HUES48 (cell line): Measurements from ENCODE around the gene PDK2.
A peak's percentile ranks its signal among the peaks of the same experiment; 100 is the strongest.

Experiments used
- H3K27ac ChIP-seq: one replicate; pipeline ENCODE4 v1.7.0; 2013; ENCODE audit warnings: low read depth, low read length, inconsistent platforms
- H3K27me3 ChIP-seq: 2 replicates; pipeline ENCODE4 v1.6.1; 2013; ENCODE audit warnings: mild to moderate bottlenecking, low read length; ENCODE audit not compliant: control insufficient read depth, insufficient read depth
- H3K36me3 ChIP-seq: 2 replicates; pipeline ENCODE4 v1.6.1; 2013; ENCODE audit warnings: low read length; ENCODE audit not compliant: control insufficient read depth, insufficient read depth
- H3K4me1 ChIP-seq: 2 replicates; pipeline ENCODE4 v1.6.1; 2013; ENCODE audit warnings: mild to moderate bottlenecking, low read length; ENCODE audit not compliant: control insufficient read depth, insufficient read depth
- H3K4me3 ChIP-seq: 2 replicates; pipeline ENCODE4 v1.5.1; 2013; ENCODE audit warnings: mild to moderate bottlenecking, low read depth, low read length
- H3K9ac ChIP-seq: 2 replicates; pipeline ENCODE4 v1.6.1; 2013; ENCODE audit warnings: mild to moderate bottlenecking, low read depth, low read length, moderate library complexity
- H3K9me3 ChIP-seq: 2 replicates; pipeline ENCODE4 v1.6.1; 2013; ENCODE audit warnings: low read length; ENCODE audit not compliant: control insufficient read depth, insufficient read depth

The PDK2 gene

DNA sequence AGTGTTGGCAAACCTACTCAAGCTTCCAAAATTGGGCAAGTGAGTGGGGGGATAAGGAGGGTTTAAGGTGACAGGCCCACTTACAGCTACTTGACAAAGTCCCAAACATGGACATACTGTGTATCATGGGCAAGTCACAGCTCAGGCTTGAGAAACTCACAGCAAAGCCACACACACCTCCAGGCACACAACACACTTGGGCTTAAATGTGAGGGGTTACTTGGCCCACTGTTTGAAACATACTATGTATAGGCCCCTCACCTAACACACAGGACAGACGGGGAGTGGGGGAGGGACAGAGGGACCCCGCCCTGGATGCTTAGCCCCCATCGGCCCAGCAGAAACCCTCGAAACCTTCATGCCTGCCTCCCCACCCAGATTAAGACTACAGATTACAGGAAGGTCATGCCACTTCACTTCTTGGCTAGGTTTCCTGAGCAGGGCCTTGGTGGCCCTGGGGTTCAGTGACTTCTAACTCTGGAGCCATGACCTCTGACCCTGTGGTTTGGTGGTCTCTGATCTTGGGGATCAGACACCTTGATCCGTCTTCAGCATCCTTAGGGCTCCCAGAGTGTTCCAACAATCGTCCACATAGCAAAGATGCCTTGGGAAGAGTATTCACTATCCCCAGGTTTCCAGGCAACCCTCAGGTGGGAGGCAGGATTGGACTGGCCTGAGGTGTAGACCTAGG lies 37.1 kb downstream of the PDK2 start:
- Histone ChIP-seq H3K9ac (no peak overlapping the region), H3K4me1 (peaks cover 28% of the 10 kb centered on the region), H3K27me3 (peaks cover 25% of the 10 kb centered on the region), H3K36me3 (no peaks in the 10 kb centered on the region; the same call in 1 of the 2 replicates), H3K4me3 (no peak overlapping the region), H3K27ac (peak overlapping the region; percentile 16), H3K9me3 (no peaks in the 10 kb centered on the region)

DNA sequence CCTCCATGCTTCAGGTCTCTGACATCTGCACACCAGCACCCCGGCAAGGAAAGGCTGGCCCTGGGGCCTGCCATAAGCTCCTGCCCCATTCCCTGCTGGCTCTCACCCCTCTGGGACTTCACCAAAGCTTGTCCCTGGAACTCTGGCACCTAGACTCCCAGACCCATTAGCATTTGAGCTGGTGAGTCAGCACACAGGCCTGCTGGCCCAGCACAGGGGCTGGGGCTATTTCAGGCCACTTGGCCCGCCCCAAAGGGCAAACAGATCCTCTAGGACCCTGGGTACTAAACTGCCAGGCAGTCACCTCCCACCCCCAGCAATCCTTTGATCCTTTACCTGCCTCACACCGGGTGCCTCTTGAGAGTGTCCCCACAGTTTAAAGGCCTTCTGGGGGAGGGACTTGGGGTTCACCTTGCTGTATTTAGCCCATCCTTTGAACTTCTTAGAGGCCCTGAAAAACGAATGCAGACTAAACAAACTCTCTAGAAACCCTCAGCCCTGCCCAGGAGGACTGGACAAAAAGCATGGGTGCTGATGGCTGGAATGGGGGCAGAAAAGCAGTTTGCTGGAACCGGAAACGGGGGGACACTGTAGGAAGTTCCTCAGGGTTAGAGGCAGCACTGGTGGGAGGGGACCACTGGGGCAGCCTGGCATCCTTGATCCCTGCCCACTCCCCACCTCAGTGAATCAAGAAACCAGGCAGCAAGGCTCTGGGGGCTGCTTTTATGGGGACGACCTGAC lies 38.0 kb downstream of the PDK2 start:
- peak overlapping the region; percentile 16 for H3K27ac ChIP-seq
- no peak overlapping the region for H3K9ac ChIP-seq
- H3K4me1 ChIP-seq: peaks cover 21% of the 10 kb centered on the region
- no peaks in the 10 kb centered on the region for H3K9me3 ChIP-seq
- peaks cover 3% of the 10 kb centered on the region for H3K36me3 ChIP-seq
- H3K4me3 ChIP-seq: no peak overlapping the region
- peaks cover 25% of the 10 kb centered on the region for H3K27me3 ChIP-seq

DNA sequence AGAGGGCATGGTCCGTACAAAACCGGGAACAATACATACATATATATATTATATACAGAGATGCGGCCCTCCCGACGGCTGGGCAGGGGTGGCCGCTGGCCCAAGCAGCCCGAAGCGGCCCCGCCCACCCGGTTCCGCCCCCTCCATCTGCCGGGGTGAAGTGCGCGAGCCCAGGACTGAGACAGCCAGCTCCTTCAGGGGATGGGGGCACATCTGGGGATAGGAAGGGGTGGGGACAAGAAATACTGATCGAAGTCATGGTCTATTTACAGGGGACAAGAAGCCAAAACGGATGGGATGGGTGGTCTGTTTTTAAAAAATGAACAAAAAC lies 38.6 kb downstream of the PDK2 start:
- no peaks in the 10 kb centered on the region for H3K9me3 ChIP-seq
- H3K27ac ChIP-seq: no peak overlapping the region
- peaks cover 21% of the 10 kb centered on the region for H3K4me1 ChIP-seq
- H3K9ac ChIP-seq: no peak overlapping the region
- peaks cover 8% of the 10 kb centered on the region for H3K36me3 ChIP-seq
- peaks cover 25% of the 10 kb centered on the region for H3K27me3 ChIP-seq
- no peak overlapping the region for H3K4me3 ChIP-seq

DNA sequence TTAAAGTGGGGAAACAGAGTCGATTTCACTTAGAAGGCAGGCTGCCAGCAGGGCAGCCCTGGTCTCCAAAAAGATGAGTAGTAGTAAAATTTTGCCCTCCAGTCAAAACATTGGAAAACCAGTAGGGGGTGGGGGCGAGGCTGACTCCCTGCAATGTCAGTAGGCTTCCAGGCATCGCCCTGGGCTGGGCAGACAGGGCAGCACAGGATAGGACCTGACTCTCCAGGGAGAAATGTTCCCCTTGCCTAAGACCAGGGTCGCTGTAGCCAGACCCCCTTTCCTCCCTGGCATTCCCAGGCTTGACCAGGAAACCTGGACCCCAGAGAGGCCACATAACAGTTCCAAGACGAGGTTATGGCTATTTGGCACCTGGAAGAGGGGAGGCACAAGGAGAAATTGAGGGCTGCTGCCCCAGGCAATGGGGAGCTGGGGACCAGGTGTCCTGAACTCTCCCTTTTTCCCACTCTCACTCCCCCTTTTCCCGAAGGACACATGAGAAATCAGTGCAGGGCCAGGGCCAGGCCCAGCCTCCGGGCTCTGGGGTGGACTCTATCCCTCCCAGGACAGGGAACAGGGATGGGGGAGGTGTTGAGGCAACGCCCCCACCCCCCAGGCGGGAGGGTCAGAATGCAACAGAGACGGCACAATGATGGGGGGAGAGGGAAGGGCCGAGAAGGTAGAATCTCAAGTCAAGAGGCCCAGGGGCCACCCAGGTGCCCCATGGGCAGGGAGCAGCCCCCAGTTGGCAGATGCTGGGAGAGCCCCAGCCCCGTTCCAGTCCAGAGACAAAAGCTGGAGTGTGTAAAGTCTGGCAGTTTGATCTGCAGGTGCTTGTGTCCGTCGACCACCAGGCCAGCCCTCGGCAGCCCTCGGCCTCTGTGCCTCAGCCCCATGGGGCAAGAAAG lies 39.3 kb downstream of the PDK2 start:
- peaks cover 13% of the 10 kb centered on the region for H3K36me3 ChIP-seq
- H3K9me3 ChIP-seq: no peaks in the 10 kb centered on the region
- no peak overlapping the region for H3K4me3 ChIP-seq
- H3K4me1 ChIP-seq: peaks cover 21% of the 10 kb centered on the region
- no peak overlapping the region for H3K27ac ChIP-seq
- no peak overlapping the region for H3K9ac ChIP-seq
- H3K27me3 ChIP-seq: peaks cover 25% of the 10 kb centered on the region

DNA sequence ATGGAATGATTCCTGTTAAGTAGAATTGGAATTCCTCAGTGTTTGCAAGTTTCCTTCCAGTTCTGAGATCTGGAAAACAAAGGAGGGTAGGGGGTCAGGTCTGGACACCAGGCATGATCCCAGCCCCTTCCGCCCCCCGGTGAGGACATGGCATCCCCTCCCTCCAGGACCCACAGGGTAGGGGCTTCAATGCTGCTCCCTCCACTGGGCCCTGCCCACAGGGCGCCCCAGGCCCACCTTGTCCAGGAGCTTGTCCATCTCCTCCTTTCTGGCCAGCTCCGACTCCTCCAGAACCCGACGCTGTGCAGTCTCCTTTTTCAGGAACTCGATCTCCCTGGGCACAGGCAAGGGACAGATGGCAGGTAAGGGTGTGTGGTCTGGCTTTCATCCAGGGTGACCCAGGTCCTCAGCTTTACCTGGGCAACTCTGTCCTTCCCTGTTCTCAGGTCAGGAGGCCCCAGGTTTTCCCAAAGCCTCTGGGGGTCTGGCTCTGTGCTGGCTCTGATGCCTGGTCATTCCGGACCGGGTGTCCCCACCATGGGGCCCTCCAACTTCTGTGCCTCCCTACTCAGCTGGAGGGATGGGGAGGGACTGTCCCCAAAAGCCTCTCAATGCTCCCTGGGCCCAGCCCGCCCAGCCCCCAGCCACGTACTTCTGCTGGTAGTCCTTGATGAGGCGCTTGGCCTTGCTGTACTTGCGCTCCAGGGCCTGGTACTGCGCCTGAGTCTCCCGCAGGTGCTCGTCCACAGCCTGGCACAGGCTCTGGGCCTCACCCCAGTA lies 40.4 kb downstream of the PDK2 start:
- Histone ChIP-seq H3K4me3 (no peak overlapping the region), H3K27me3 (peaks cover 25% of the 10 kb centered on the region), H3K9me3 (no peaks in the 10 kb centered on the region), H3K9ac (no peak overlapping the region), H3K4me1 (peaks cover 21% of the 10 kb centered on the region), H3K27ac (no peak overlapping the region), H3K36me3 (peaks cover 13% of the 10 kb centered on the region)

DNA sequence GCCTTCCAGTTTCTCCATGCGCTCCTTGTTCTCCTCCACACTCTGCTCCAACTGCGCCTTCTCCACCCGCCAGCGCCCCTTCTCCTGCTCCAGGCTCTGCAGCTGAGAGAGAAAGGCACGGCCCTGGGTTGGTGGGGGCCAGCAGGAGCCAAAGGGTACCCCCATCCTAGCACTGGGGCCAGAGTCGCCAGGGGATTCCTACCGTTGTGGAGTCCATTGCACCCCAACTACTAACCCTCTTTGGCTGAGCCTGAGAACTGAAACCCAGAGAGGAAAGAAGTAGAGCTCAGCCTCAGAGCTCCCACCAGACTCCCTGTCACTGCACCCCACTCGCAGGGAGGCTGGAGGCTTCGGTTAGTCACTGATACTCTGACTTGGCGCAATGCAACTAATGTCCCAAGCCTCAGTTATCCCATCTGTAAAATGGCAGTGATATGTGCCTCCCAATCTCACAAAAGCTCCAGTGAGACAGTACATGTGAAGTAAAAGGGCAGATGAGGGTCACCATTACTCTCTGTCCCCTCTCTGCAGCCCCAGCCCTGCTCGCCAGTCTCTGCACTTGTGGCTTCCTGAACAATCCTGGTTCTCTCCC lies 41.0 kb downstream of the PDK2 start:
- peaks cover 20% of the 10 kb centered on the region for H3K36me3 ChIP-seq
- peaks cover 21% of the 10 kb centered on the region for H3K4me1 ChIP-seq
- no peak overlapping the region for H3K9ac ChIP-seq
- H3K4me3 ChIP-seq: no peak overlapping the region
- H3K27ac ChIP-seq: no peak overlapping the region
- H3K27me3 ChIP-seq: peaks cover 18% of the 10 kb centered on the region
- H3K9me3 ChIP-seq: no peaks in the 10 kb centered on the region

DNA sequence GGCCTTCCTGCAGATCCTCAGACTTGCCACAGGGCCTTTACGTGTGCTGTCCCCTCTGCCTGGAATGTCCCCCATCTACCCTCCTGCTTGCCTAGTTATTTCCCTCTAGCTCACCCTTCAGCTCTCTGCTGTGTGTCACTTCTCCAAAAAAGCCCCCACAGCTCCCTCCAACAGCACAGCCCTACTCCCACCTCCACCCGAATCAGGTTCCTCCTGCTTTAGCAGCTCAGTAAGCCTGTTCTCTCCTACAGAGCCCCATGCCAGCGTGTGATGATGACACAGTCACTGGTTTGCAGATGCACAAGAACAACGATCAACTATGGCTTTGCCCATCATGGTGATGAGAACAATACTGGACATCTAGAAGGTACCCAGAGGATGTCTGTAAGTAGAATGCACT lies 41.9 kb downstream of the PDK2 start:
- no peaks in the 10 kb centered on the region for H3K9me3 ChIP-seq
- H3K27me3 ChIP-seq: peaks cover 10% of the 10 kb centered on the region
- H3K4me1 ChIP-seq: peaks cover 21% of the 10 kb centered on the region
- no peak overlapping the region for H3K9ac ChIP-seq
- H3K4me3 ChIP-seq: no peak overlapping the region
- peaks cover 23% of the 10 kb centered on the region for H3K36me3 ChIP-seq
- no peak overlapping the region for H3K27ac ChIP-seq

DNA sequence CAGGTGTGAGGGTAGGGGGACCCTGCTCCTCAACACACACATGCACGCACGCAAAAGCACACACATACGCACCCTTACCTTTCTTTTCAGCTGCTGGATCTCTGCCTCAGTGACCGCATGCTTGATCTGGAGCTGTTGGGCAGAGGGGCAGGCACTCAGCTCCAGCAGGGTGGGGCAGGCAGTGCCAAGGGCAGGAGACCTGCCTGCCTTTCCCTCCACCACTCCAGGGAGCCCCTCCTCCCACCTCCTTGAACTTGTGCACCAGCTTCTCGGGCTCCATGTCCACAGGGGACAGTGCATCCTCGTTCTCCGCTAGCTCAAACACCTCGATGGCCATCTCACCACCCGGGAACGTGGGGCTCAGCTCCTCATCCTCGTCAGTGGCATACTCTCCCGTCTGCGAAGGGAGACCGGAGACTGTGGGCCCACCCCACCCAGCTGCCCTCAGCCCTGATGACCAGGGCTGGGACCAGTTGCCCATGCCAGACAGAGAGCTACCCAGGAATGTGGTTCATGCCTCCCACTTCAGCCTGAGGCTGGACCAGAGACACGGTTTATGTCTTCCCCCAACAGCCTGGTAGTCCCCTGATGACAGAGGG lies 44.1 kb downstream of the PDK2 start:
- no peak overlapping the region for H3K27ac ChIP-seq
- H3K9ac ChIP-seq: no peak overlapping the region
- no peak overlapping the region for H3K4me3 ChIP-seq
- H3K36me3 ChIP-seq: peaks cover 25% of the 10 kb centered on the region
- no peaks in the 10 kb centered on the region for H3K9me3 ChIP-seq
- H3K4me1 ChIP-seq: peaks cover 6% of the 10 kb centered on the region
- no peaks in the 10 kb centered on the region for H3K27me3 ChIP-seq

DNA sequence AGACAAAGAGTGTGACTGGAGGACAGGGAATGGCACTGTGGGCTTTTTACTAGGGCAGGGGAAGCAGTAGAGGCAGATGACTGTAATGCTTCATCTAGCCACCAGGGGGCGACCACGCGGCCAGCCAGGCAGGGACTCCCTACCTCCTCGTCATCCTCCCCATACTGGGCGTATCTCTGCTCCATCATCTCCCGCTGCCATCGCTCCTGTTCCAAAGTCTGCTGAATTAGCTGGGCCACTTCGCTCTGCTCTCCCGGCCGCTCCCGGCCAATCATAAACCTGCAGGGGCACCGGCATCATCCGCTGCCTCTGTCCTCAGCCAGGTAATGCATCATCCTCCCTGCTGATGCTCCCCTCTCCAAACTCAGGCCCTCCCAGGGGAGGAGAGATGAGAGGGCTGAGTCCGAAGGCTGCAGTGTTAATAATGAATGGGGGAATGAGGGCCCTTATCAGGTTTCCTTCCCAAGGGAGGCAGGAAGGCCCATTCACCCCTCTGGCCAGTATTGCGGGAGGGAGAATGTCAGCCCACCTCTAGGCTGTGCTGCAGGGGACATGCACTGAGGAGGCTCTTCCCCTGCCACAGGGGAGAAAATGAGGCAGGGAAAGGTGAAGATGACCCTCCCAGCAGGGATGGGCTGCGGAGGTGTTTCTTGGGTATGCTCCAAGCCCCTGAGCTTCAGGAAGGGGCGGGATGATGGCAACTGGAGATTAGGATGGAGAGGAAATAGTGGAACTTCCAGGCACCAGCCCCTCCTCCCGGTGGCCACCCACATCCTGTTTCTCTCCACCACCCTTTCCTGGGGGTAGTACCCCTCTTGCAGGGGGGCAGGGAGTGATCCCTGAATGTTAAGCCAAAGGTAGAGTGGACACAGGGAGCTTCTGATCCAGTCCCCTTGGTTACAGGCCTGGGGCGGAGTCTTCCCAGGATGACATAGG lies 45.1 kb downstream of the PDK2 start:
- H3K27ac ChIP-seq: no peak overlapping the region
- H3K36me3 ChIP-seq: peaks cover 26% of the 10 kb centered on the region
- no peak overlapping the region for H3K9ac ChIP-seq
- H3K9me3 ChIP-seq: no peaks in the 10 kb centered on the region
- H3K4me3 ChIP-seq: no peak overlapping the region
- H3K4me1 ChIP-seq: no peaks in the 10 kb centered on the region
- no peaks in the 10 kb centered on the region for H3K27me3 ChIP-seq
